Right ventricle myocardium superior (tissue), 1 donor: Measurements from ENCODE around the gene LRRC1. TPM values are rescaled to one million over a fixed set of nuclear protein-coding genes. Genes with fewer than 3 reads are reported as not detected.
A peak's percentile ranks its signal among the peaks of the same experiment; 100 is the strongest.

Experiments used
- ATAC-seq: fragments of 200-7000 bp; cut with Tn5 transposase; one replicate; pipeline ENCODE4 v1.9.1; 2020; ENCODE audit warnings: mild to moderate bottlenecking; ENCODE audit not compliant: poor library complexity
- DNase-seq: peaks from one replicate; pipeline ENCODE4 v3.0.0-alpha.2; 2020
- intact Hi-C: fragments of 100-400 bp; cut with DNase I; formaldehyde crosslinking; loops from one replicate; pipeline ENCODE4 v1.11.2; 2022
- total RNA-seq: library from RNA; stranded (reverse); fragmentation: NEBNext Ultra II Directional; extraction: Animal tissue kit (Norgen Biotek cat#: 25700); gene quantifications from one replicate; pipeline ENCODE4 v1.2.1, GENCODE V29; 2021
- donor health status: DM: no; HTN: yes; CAD: no; lungs with severe emphysema.

LRRC1 gene
- total RNA-seq, 1 donor from 2014 or later = 1.8 TPM

- ATAC-seq (peak; percentile 25), DNase-seq (no peak)
- intact Hi-C loops = no loop called here
Observed at GRCh38 chr6:53961679-53962370, 167.0 kb downstream of the LRRC1 start.

DNA sequence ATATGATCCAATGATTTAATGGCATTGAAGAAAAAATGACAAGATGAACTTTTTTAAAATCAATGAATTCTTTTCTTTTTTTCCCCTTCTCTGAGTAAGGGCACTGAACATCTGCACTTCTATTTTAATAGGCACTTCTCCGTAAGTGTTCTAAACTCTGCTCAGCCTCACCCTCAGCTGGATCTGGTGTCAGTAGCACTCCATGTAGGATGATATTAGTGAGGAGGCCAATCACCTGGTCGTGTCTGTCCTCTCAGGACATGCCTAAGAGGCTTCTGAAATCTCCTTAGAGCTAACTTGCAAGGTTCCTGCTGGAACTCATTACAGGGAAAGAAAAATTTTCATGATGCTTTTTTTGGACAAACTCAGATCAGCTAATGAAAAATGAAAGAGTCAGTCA, 167.8 kb downstream of the LRRC1 start:
- ATAC-seq (peak; percentile 52), DNase-seq (no peak)

DNA sequence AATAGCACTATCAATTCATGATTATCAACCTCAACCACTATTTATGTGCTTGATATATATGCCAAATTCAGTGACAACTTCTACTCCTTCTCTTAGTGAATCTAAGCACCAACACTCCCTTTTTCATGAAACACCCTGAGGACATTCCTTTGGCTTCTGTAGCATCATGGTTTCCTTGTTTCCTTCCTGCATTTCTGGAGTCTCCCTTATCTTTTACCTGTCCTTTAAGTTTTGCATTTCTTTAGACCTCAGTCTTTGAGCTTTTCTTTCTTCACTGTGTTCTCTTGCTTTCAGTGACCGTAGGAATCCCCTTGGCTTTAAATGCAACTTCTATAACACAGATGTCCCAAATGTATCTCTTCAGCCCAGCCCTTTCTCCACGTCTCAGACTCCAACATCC, 172.6 kb downstream of the LRRC1 start:
- ATAC-seq (no peak), DNase-seq (no peak)
- intact Hi-C loops = no loop called here

More for the DNA sequence above, 167.8 kb downstream of the LRRC1 start:
- intact Hi-C loops = no loop called here

Other genes starting within 250 kb of the LRRC1 start
- gene GCLC, start 249.9 kb upstream of the LRRC1 start, total RNA-seq = 26.6 TPM
- 333 TPM for gene KLHL31, start 129.2 kb upstream of the LRRC1 start, total RNA-seq